Neural cell (in vitro differentiated cells): Measurements from ENCODE around the gene APAF1.

Experiments used
- EZH2 ChIP-seq: fragments of 200-600, 300-800 bp; shearing (Covaris generic), sonication (generic); IDR thresholded peaks from 2 replicates; pipeline ENCODE4 v1.6.1; 2014; ENCODE audit warnings: antibody characterized with exemption, low read length, borderline replicate concordance, mild to moderate bottlenecking; ENCODE audit not compliant: insufficient read depth, poor library complexity, severe bottlenecking
- POLR2AphosphoS5 ChIP-seq: IDR thresholded peaks from 2 replicates; pipeline ENCODE4 v1.6.1; 2012

- TF ChIP-seq EZH2 (no peak), POLR2AphosphoS5 (no peak)
These were observed 98.4 kb downstream of the APAF1 start for GRCh38 chr12:98743362-98743953.
